ENCODE results near the gene CMPK1.

Gene CMPK1

DNA sequence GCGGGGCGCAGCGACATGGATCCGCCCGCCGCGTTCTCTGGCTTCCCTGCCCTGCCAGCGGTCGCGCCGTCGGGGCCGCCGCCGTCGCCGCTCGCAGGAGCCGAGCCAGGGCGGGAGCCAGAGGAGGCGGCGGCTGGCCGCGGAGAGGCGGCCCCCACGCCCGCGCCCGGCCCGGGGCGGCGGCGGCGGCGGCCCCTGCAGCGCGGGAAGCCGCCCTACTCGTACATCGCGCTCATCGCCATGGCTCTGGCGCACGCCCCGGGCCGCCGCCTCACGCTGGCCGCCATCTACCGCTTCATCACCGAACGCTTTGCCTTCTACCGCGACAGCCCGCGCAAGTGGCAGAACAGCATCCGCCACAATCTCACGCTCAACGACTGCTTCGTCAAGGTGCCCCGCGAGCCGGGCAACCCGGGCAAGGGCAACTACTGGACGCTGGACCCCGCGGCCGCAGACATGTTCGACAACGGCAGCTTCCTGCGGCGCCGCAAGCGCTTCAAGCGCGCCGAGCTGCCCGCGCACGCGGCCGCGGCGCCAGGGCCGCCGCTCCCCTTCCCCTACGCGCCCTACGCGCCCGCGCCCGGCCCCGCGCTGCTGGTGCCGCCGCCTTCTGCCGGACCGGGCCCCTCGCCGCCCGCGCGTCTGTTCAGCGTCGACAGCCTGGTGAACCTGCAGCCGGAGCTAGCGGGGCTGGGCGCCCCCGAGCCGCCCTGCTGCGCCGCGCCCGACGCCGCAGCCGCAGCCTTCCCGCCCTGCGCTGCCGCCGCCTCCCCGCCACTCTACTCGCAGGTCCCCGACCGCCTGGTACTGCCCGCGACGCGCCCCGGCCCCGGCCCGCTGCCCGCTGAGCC, 83.0 kb downstream of the CMPK1 start:
- Mint-ChIP-seq H3K27me3 (ENCODE audit: low read depth) (peaks cover 68% of the 10 kb centered on the region), H3K9me3 (no peaks in the 10 kb centered on the region), H3K4me1 (ENCODE audit: low read depth) (peaks cover 7% of the 10 kb centered on the region), H3K4me3 (peak overlapping the region; percentile 38), H3K36me3 (ENCODE audit: low read depth) (no peaks in the 10 kb centered on the region), H3K27ac (no peak overlapping the region)

DNA sequence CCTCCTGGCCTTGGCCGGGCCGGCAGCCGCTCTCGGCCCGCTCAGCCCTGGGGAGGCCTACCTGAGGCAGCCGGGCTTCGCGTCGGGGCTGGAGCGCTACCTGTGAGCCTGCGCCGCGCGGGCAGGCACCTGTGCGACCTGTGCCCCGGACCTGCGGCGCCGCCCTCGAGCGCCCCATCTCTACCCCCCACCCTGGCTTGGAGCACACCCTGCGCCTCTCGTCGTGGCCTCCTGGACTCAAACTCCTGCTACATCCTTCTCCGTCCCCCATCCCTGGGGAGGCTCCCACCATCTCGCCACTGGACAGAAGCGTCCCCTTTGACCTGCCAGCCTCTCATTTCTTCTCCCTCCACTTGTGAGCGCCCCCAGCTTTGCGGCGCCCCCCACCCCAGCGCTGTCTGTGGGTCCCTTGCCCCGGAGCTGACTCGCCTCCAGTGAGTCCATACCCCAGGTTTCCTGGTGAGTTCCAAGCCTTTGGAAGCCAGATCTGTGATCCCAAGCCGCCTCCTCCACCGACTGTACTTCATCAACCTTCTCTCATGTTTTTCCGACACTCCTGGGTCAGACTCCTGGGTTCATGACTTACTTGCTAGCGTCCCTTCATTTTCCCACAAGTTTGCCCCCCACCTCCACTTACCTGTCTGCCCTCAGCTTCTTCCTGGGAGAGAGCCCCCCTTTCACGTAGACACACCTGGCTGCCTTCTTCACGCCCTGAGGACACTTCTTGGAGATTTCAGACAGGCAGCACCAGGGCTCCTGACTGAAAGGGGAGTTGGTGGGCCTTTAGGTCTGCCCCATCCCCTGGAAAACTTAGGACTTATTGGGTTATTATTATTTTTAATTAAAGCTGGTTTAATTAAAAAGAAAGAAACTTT, 83.8 kb downstream of the CMPK1 start:
- no peaks in the 10 kb centered on the region for H3K36me3 Mint-ChIP-seq (ENCODE audit: low read depth)
- no peak overlapping the region for H3K27ac Mint-ChIP-seq
- H3K9me3 Mint-ChIP-seq, result no peaks in the 10 kb centered on the region
- peaks cover 69% of the 10 kb centered on the region for H3K27me3 Mint-ChIP-seq (ENCODE audit: low read depth)
- peak overlapping the region; percentile 33 for H3K4me3 Mint-ChIP-seq
- peaks cover 7% of the 10 kb centered on the region for H3K4me1 Mint-ChIP-seq (ENCODE audit: low read depth)

DNA sequence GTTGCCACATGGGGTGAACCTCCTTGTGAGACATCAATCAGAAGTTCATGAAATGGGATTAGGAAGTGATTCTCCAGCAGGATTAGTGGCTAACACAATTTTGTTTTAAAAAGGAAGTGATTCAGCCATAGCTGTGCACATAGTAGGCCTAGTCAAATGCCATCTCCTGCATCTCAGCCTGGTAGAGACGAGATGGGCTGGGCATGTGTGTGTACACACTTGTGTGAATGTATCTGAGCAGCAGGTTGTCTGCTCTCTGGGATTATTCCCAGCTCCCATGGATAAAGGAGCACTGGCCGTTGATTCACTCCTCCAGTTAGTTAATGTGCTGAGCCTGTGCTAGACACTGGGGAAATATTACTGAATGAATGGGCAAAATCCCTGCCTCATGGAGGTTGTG, 84.5 kb downstream of the CMPK1 start:
- Mint-ChIP-seq H3K27me3 (ENCODE audit: low read depth) (peaks cover 69% of the 10 kb centered on the region), H3K27ac (no peak overlapping the region), H3K36me3 (ENCODE audit: low read depth) (no peaks in the 10 kb centered on the region), H3K9me3 (no peaks in the 10 kb centered on the region), H3K4me3 (no peak overlapping the region), H3K4me1 (ENCODE audit: low read depth) (peaks cover 7% of the 10 kb centered on the region)

DNA sequence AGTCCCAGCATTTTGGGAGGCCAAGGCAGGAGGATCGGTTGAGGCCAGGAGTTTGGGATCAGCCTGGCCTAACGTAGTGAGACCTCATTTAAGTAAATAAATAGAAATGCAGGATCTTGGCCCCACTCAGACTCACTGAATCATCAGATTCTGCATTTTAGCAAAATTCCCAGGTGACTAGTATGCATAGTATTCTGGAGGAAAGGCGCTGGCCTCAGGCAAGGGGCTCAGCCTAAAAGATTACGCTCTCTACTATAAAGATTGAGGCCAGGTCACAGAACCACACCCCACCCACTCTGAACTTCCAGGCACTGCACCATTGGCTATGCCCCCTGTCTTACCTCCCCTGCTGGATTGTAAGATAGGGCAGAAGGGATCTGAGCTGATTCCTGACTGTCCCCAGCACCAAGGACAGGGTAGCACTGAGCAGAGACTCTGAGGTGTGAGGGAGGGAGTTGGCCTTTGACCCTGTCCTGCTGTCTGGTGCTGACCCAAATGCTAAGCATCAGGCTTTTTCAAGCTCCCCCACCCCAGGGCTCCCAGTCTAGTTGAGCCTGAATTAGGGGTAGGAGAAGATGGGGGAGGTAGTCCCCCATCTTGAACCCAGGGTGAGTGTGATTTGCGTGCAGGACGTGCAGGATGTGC, 85.2 kb downstream of the CMPK1 start:
- Mint-ChIP-seq H3K9me3 (no peaks in the 10 kb centered on the region), H3K27me3 (ENCODE audit: low read depth) (peaks cover 72% of the 10 kb centered on the region), H3K36me3 (ENCODE audit: low read depth) (no peaks in the 10 kb centered on the region), H3K4me3 (no peak overlapping the region), H3K4me1 (ENCODE audit: low read depth) (peaks cover 7% of the 10 kb centered on the region), H3K27ac (no peak overlapping the region)

DNA sequence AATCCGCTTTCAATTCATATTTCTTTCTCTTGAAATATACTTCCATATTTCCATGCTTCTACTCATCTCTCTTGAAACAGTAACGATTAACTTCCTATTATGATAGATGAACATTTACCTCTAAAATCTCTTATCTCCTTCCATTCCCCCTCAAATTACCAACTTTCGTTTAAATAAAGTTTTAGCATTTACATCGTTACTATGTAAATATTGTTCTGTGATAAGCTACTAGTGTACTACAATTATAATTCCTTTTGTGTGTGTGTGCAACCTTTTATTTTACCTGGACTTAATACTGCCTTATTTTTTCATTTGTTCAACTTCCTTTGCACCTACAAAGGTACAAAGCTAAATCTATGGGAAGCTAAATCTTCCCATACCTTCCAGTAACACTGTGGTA, 87.0 kb downstream of the CMPK1 start:
- Mint-ChIP-seq H3K27ac (no peak overlapping the region), H3K27me3 (ENCODE audit: low read depth) (peaks cover 67% of the 10 kb centered on the region), H3K9me3 (no peaks in the 10 kb centered on the region), H3K4me3 (no peak overlapping the region), H3K36me3 (ENCODE audit: low read depth) (no peaks in the 10 kb centered on the region), H3K4me1 (ENCODE audit: low read depth) (peaks cover 7% of the 10 kb centered on the region)

DNA sequence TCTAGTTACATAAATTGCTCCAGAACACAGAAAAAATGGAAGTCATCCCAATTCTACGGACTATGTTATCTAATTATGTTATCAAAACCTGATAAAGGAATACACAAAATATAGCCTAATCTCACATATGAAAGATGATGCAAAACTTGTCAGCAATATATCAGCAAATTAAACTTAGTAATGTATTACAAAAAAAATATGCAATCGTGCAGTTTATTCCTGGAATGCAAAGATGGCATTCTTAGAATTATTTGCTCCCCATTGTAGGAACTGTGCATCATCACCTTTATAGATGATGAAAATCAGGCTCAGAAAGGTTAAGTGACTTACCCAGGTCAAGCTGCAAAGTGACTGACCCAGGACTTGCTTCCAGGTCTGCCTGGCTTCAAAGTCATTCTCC, 90.3 kb downstream of the CMPK1 start:
- H3K36me3 Mint-ChIP-seq (ENCODE audit: low read depth), result no peaks in the 10 kb centered on the region
- no peaks in the 10 kb centered on the region for H3K4me1 Mint-ChIP-seq (ENCODE audit: low read depth)
- H3K27ac Mint-ChIP-seq, result no peak overlapping the region
- peaks cover 43% of the 10 kb centered on the region for H3K27me3 Mint-ChIP-seq (ENCODE audit: low read depth)
- H3K4me3 Mint-ChIP-seq, result no peak overlapping the region
- H3K9me3 Mint-ChIP-seq, result no peaks in the 10 kb centered on the region

DNA sequence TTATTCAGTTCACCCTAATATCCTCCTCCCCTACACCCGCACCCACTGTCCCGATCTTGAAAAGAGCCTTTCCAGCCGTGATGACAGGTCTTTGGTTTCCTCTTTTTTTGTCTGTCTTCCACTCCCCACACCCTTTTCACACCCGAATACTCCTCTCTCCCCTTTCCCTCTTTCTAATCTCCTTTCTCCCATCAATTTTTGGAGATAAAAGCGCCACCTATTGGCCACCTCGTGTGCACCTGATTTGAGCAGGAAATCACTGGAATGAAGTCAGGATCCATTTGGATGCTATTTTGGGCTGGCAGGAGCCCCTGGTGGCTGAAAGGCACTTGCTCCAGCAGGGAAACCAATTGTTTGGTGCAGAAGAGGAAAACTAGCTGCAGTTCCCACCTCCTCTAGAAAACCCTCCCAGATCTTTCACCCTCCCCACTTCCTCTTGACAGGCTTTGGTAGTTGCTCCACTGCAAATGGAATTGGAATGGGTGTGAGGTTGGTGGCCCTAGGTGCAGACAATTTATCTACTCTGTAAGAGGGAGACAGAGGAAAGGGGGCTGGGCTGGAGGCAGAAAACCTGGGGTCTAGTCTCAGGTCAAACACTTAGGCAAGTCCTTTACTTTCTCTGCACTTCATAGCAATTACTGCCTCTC, 90.9 kb downstream of the CMPK1 start:
- Mint-ChIP-seq H3K36me3 (ENCODE audit: low read depth) (no peaks in the 10 kb centered on the region), H3K4me1 (ENCODE audit: low read depth) (no peaks in the 10 kb centered on the region), H3K27ac (no peak overlapping the region), H3K27me3 (ENCODE audit: low read depth) (peaks cover 38% of the 10 kb centered on the region), H3K9me3 (no peaks in the 10 kb centered on the region), H3K4me3 (no peak overlapping the region)

Data from T-helper 1 cell treated with Interleukin-12 subunit alpha and Interleukin-12 subunit beta and Interleukin-4 antibody, amounts not matched to agents 30 μg/mL and 1 μg/mL, for 36 hours (primary cell).